GM06990 (cell line): ENCODE results near the gene SLC35D1.

Source experiments
- DNase-seq: peaks from one replicate; pipeline ENCODE4 v3.0.0-alpha.2; 2011; ENCODE audit not compliant: insufficient read length; ENCODE audit errors: extremely low read depth
- H3K27me3 ChIP-seq: replicated peaks from 2 replicates; pipeline ENCODE4 v1.6.0; 2011; ENCODE audit warnings: low read length; ENCODE audit not compliant: control insufficient read depth, insufficient read depth
- H3K36me3 ChIP-seq: 2 replicates; pipeline ENCODE4 v1.5.1; 2011; ENCODE audit warnings: low read length; ENCODE audit not compliant: control insufficient read depth, insufficient read depth
- H3K4me3 ChIP-seq: replicated peaks from 2 replicates; pipeline ENCODE4 v1.5.1; 2011; ENCODE audit warnings: low read depth, mild to moderate bottlenecking, control low read depth, low read length
- TF ChIP-seq, protein P1 (sequence below): IDR thresholded peaks from 2 replicates; pipeline ENCODE4 v1.5.1; 2011; ENCODE audit warnings: low read length, control low read depth, mild to moderate bottlenecking, inconsistent platforms; ENCODE audit not compliant: insufficient read depth, poor library complexity, severe bottlenecking

SLC35D1 gene

DNA sequence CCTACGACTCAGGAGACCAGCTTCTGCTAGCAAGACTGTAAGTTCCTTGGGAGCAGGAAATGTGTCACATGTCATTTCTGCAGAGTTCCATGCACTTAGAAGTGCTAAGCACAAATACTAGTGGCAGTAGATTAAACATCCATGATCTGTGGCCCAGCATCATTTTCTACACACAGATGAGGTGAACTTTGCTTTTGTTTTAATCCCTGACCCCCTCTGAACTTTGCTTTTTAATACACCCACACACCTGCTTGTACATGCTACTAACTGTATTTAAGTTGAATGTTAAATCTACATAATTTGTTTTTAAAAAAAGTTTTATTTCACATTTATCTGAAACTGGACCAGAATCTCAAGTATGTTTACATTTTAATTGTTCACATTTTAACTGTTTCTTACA is 24.5 kb downstream of the SLC35D1 start:
- H3K27me3 ChIP-seq = no peaks in the 10 kb centered on the region
- no peak for DNase-seq
- H3K4me3 ChIP-seq = no peak overlapping the region
- H3K36me3 ChIP-seq = no peaks in the 10 kb centered on the region
- TF ChIP-seq, protein P1, sequence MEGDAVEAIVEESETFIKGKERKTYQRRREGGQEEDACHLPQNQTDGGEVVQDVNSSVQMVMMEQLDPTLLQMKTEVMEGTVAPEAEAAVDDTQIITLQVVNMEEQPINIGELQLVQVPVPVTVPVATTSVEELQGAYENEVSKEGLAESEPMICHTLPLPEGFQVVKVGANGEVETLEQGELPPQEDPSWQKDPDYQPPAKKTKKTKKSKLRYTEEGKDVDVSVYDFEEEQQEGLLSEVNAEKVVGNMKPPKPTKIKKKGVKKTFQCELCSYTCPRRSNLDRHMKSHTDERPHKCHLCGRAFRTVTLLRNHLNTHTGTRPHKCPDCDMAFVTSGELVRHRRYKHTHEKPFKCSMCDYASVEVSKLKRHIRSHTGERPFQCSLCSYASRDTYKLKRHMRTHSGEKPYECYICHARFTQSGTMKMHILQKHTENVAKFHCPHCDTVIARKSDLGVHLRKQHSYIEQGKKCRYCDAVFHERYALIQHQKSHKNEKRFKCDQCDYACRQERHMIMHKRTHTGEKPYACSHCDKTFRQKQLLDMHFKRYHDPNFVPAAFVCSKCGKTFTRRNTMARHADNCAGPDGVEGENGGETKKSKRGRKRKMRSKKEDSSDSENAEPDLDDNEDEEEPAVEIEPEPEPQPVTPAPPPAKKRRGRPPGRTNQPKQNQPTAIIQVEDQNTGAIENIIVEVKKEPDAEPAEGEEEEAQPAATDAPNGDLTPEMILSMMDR = no peak

DNA sequence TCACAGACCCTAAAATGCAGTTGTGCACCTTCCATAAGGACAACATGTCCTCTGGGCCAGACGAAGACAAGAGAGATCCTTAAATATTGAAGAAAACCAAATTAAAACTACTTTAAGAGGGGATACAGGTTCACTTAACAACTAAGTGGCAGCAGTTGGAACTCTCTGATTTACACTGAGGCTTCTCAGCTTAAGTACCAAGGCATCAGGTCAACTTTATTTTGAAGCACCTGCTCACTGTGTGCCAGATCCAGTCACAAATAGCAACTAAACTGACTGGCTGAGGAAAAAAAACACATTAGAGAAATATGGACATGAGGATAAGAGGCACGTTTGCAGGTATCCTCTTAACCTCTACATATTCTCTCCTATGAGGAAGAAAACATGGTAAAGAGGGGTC is 33.2 kb downstream of the SLC35D1 start:
- no peak for DNase-seq
- TF ChIP-seq, protein P1 = no peak
- Histone ChIP-seq H3K36me3 (no peaks in the 10 kb centered on the region; the same call in 1 of the 2 replicates), H3K27me3 (no peaks in the 10 kb centered on the region), H3K4me3 (no peak overlapping the region)

DNA sequence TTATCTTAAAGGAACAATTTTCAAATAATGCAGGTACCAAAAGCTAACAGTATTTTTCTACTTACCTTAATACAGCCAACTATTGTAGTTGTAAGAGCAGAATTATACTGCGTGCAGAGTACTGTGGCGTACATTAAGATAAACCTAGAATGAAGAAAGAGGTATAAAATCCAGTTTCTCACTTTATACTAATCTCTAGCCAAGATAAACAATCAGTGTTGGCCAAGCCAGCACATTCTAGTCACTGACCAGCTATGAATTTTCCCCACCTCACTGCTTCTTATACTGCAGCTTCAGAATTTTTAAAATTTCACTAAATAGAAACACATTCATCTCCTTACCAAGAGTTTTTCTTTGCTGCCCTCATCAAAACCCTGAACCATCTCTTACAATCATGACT is 33.6 kb downstream of the SLC35D1 start:
- H3K4me3 ChIP-seq = no peak overlapping the region
- no peak for DNase-seq
- TF ChIP-seq, protein P1 = no peak
- no peaks in the 10 kb centered on the region; the same call in 1 of the 2 replicates for H3K36me3 ChIP-seq
- H3K27me3 ChIP-seq = no peaks in the 10 kb centered on the region

DNA sequence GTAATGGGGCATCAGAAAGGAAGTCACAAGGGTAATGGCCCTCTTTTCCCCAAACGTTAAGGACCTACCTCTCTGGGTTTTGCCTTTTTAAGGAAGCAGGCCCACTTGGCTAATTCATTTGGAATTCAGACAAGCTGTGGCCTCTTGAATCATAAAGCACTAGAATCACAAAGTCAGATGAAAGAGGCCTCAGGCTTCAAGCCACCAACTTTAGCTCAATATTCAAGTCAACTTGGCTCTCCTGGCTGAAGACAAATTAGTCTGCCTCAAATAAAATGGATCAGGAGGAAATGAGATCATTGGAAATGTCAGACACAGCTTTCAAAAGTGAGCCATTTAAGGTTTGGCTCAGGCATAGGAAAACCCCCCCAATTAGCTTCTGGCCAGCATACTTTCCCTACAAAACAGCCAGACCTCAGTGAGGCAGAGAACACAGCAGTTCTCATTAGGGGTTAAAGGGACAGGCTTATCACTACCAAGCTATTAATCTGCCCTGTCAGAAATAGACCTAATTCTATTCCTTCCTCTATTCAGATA is 34.3 kb downstream of the SLC35D1 start:
- no peak for DNase-seq
- TF ChIP-seq, protein P1 = no peak
- H3K36me3 ChIP-seq = no peaks in the 10 kb centered on the region; the same call in 1 of the 2 replicates
- H3K27me3 ChIP-seq = no peaks in the 10 kb centered on the region
- no peak overlapping the region for H3K4me3 ChIP-seq

DNA sequence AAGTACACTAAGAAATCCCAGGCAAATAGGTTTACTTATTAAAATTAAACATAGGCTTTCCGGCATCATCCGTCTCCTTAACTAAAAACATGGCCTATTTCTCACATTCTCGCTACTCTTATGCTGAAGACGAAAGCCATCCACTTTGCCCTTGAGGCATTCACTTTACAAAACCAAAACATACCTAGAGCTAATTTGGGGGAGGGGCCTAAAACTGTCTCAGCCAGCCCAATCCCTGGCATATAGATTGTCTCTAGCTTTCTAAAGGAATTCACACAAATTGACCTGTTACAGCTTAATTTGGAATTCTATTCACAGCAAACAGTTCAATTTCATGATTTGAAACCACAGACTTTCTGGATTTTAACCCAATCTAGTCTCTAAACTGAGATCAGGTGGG is 34.8 kb downstream of the SLC35D1 start:
- no peak for DNase-seq
- H3K4me3 ChIP-seq = no peak overlapping the region
- TF ChIP-seq, protein P1 = no peak
- no peaks in the 10 kb centered on the region; the same call in 1 of the 2 replicates for H3K36me3 ChIP-seq
- H3K27me3 ChIP-seq = no peaks in the 10 kb centered on the region

DNA sequence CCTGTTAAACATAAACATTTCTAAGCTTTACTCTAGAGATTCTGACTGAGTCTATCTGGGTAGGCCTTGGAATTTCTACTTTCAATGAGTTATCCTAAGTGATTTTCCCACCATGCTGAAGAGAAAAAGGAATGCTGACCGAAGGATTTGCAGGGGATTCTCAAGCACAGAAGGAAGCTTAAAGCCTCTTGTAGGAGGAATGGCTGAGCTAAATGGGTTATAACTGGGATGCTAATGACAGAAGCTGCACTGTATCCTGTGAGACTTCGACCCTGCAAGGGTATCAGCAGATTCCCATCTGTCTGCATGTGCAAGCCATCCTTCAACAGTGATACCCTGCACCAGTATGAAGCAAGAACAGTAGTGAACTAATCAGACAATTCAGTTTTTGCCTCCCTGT is 35.4 kb downstream of the SLC35D1 start:
- Histone ChIP-seq H3K27me3 (no peaks in the 10 kb centered on the region), H3K36me3 (no peaks in the 10 kb centered on the region; the same call in 1 of the 2 replicates), H3K4me3 (no peak overlapping the region)
- no peak for DNase-seq
- TF ChIP-seq, protein P1 = no peak
